Measurements from ENCODE around the gene ZNF497. TPM values are rescaled to one million over a fixed set of nuclear protein-coding genes. Genes with fewer than 3 reads are reported as not detected.

Gene ZNF497
- total and polyA plus RNA-seq, 2 of the 13 experiments (the other 11 are each of a cell fraction or from before 2014, with no cell fraction given), result 1.5 to 1.9 TPM

DNA sequence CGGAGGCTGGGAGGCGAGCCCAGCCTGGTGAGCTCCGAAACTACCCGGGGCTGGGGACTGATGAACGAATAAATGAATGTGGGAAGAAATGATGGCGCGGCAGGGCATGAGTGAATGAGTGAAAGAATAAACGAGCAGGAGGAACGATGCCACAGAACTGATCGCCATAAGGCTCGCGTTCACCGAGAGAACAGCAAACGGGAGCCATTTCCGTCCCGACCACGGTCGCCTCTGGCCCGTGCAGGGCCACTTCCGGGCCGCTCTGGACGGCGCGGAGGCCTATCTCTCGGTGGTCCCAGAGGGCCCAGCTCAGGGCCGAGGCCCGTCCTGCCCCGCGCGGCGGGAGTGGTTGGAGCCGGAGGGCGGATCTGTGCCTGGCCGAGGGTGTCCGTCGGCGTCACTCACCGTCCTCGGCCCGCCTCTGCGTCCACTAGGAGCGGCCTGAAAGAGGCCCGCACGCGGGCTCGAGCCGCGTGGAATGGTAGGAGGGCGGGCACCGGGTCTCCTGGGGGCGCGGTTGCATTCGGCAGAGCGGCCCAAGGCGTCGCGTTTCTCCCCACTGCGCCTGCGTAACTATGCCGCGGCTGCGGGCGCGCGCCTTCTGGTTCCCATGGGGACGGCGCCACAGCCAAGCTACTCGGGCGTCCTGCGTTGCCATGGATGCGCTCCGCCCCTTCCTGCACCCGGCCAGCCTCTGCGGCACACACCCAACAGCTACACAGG is at the start of gene ZNF497 (continued):
- TF ChIP-seq AKNA (CRISPR knock-in tag; IDR thresholded peaks at IDR 0.05; ENCODE audit: borderline replicate concordance) (no peak; the same call in 1 of the 2 replicates), MTA3 (CRISPR knock-in tag; IDR thresholded peaks at IDR 0.05) (no peak), NFKB2 (CRISPR knock-in tag; IDR thresholded peaks at IDR 0.05; ENCODE audit: borderline replicate concordance) (peak; percentile 74; the same call in 1 of the 2 replicates), ZNF773 (CRISPR knock-in tag; IDR thresholded peaks at IDR 0.05; ENCODE audit: borderline replicate concordance) (no peak), ZNF414 (CRISPR knock-in tag; IDR thresholded peaks at IDR 0.05) (peak; percentile 79; the same call in 1 of the 2 replicates), MTF2 (CRISPR knock-in tag; IDR thresholded peaks at IDR 0.05; ENCODE audit: borderline replicate concordance) (no peak), ZNF18 (CRISPR knock-in tag; IDR thresholded peaks at IDR 0.05; ENCODE audit: insufficient replicate concordance) (peak; percentile 22), FOXA1 (IDR thresholded peaks at IDR 0.05) (no peak), FOXA1 (CRISPR knock-in tag; IDR thresholded peaks at IDR 0.05) (no peak), ZNF20 (CRISPR knock-in tag; IDR thresholded peaks at IDR 0.05) (peak; percentile 65; the same call in 1 of the 2 replicates), ZNF691 (CRISPR knock-in tag; IDR thresholded peaks at IDR 0.05; ENCODE audit: borderline replicate concordance, low read depth) (no peak), NBN (conservative IDR thresholded peaks at IDR 0.05) (no peak), GTF3A (CRISPR knock-in tag; conservative IDR thresholded peaks at IDR 0.05) (0 out of 2 replicates have a peak, but pooled peaks have one; percentile 36), SMARCC2 (IDR thresholded peaks at IDR 0.05) (no peak), RBAK (CRISPR knock-in tag; IDR thresholded peaks at IDR 0.05) (peak; percentile 52; the same call in 1 of the 2 replicates)
- TF ChIP-seq, protein P1, sequence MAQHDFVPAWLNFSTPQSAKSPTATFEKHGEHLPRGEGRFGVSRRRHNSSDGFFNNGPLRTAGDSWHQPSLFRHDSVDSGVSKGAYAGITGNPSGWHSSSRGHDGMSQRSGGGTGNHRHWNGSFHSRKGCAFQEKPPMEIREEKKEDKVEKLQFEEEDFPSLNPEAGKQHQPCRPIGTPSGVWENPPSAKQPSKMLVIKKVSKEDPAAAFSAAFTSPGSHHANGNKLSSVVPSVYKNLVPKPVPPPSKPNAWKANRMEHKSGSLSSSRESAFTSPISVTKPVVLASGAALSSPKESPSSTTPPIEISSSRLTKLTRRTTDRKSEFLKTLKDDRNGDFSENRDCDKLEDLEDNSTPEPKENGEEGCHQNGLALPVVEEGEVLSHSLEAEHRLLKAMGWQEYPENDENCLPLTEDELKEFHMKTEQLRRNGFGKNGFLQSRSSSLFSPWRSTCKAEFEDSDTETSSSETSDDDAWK (CRISPR knock-in tag; IDR thresholded peaks at IDR 0.05), result no peak
- TF ChIP-seq, protein P2, sequence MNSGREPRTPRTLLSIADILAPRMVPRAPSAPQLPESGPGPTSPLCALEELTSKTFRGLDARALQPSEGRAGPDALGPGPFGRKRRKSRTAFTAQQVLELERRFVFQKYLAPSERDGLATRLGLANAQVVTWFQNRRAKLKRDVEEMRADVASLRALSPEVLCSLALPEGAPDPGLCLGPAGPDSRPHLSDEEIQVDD (CRISPR knock-in tag; IDR thresholded peaks at IDR 0.05; ENCODE audit: borderline replicate concordance), result no peak
